Epithelial cell of umbilical artery (primary cell): Measurements from ENCODE around the gene C4orf51. TPM values are rescaled to one million over a fixed set of nuclear protein-coding genes. Genes with fewer than 3 reads are reported as not detected.

Experiments
- total RNA-seq: library from RNA; depleted of rRNA; stranded (reverse); fragments of >200 nt; gene quantifications from 2 replicates; pipeline ENCODE4 v1.2.3, GENCODE V29; 2014

Gene C4orf51
- total RNA-seq: not detected in 2 replicates

GRCh38 chr4:145679991-145680455, at the start of gene C4orf51:
Gene C4orf51 (plus strand): TSS chr4:145680146. CDS start chr4:145680204, 58 bp downstream.

Other genes starting within 250 kb of the C4orf51 start
- gene SMAD1, start 198.3 kb upstream of the C4orf51 start, total RNA-seq: 57.2 and 93.5 TPM in 2 replicates
- 2.7 and 3.2 TPM in 2 replicates for gene MMAA, start 60.8 kb upstream of the C4orf51 start, total RNA-seq